Measurements from ENCODE around the gene FCN1. TPM values are rescaled to one million over a fixed set of nuclear protein-coding genes. Genes with fewer than 3 reads are reported as not detected.

Gene FCN1
- polyA plus RNA-seq, 1 of the 3 experiments (the other 2 are of a cell fraction), result not detected

- no peak overlapping the region for H2AFZ ChIP-seq (ENCODE audit: low read depth)
- no peaks in the 10 kb centered on the region for H3K9me2 ChIP-seq
- H3K9ac ChIP-seq, result no peak overlapping the region
- no peaks in the 10 kb centered on the region for H3K4me1 ChIP-seq (ENCODE audit: control insufficient read depth in 1 of 2, insufficient read depth in 2 of 2, low read depth in 1 of 2, low read length in 1 of 2)
- no peaks in the 10 kb centered on the region for H3K9me3 ChIP-seq
- no peak for DNase-seq
- POLR2A ChIA-PET, result no interaction called here
- no peaks in the 10 kb centered on the region for H3K27me3 ChIP-seq (ENCODE audit: insufficient read depth)
- no peaks in the 10 kb centered on the region for H3K79me2 ChIP-seq (ENCODE audit: insufficient read depth)
- H3K4me3 ChIP-seq (ENCODE audit: low read depth in 2 of 2, low read length in 1 of 2), result no peak overlapping the region
- no peaks in the 10 kb centered on the region for H3F3A ChIP-seq (replicated peaks; ENCODE audit: insufficient read depth)
- no peak overlapping the region for H3K27ac ChIP-seq (ENCODE audit: low read depth in 2 of 2, low read length in 1 of 2)
- TF ChIP-seq POLR2AphosphoS5 (IDR thresholded peaks at IDR 0.05; ENCODE audit: low read depth, low read length) (no peak), CTCF (IDR thresholded peaks at IDR 0.05) (no peak), YY1 (IDR thresholded peaks at IDR 0.05; ENCODE audit: low read depth) (no peak), NFIC (IDR thresholded peaks at IDR 0.05; ENCODE audit: borderline replicate concordance) (no peak), PBX3 (IDR thresholded peaks at IDR 0.05) (no peak), TAF1 (IDR thresholded peaks at IDR 0.05; ENCODE audit: borderline replicate concordance, low read depth, low read length) (no peak)
- no peaks in the 10 kb centered on the region for H3K36me3 ChIP-seq (replicated peaks in 1 of 2; ENCODE audit: control insufficient read depth in 1 of 2, insufficient read depth in 2 of 2, low read length in 1 of 2)
- no peaks in the 10 kb centered on the region for H4K20me1 ChIP-seq (ENCODE audit: insufficient read depth)
- CTCF ChIA-PET, result interaction anchor here (1.1 kb wide), 1 partner anchor 406 kb away, joined by 3 read pairs; no protein-coding TSS in a partner anchor
- H3K4me2 ChIP-seq, result no peak overlapping the region
- WGBS (ENCODE audit: low lambda C conversion rate), result 47% methylated on average over 8 of the region's 9 CpGs
Observed at GRCh38 chr9:134855900-134856377, 61.8 kb downstream of the FCN1 start.

Small RNAs within 50 kb of the gene (small RNA-seq; reads per million reads assigned to genes)
- 0 to 3.1 (median 0) reads per million in 7 experiments for gene AL603650.1

Other genes starting within 250 kb of the FCN1 start
- gene FCN2, start 37.1 kb downstream of the FCN1 start, polyA plus RNA-seq (2012; rRNA removed), result not detected in 2 replicates
- gene OLFM1, start 169.8 kb upstream of the FCN1 start, polyA plus RNA-seq (2012; rRNA removed), result 13.3 and 15.9 TPM in 2 replicates

All from SK-N-SH (cell line).